GM12892 (cell line): ENCODE measurements around the gene BRPF1.

Source experiments
- POLR2A ChIP-seq: IDR thresholded peaks from 2 replicates; pipeline ENCODE4 v1.6.1; 2011; ENCODE audit warnings: low read depth, low read length, control low read depth
- POLR2AphosphoS5 ChIP-seq: IDR thresholded peaks from 2 replicates; pipeline ENCODE4 v1.6.1; 2011; ENCODE audit warnings: low read depth, low read length, control low read depth

DNA sequence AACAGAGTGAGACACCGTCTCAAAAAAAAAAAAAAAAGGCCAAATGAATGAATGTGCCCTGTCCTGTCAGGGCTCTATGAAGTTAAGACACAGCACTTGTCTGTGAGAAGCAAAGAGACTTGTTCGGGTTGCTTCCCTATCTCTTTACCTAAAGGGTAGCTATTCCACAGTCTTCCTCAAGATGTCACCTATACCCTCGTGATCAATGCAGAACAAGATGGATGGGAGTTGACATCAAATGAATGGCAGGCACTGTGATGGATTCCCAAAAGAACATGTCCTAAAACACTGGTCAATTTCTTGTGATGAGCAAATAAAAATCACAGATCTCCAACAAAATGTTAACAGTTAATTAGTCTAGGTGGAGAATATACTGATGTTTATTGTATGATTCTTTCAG is 51.2 kb downstream of the BRPF1 start:
- no peak for TF ChIP-seq POLR2AphosphoS5
- no peak for TF ChIP-seq POLR2A
